HG03469 (cell line): ENCODE measurements around the gene PCAT6.
"Not testable (repeated sequence)": the region's sequence is repeated elsewhere in the genome, so short reads cannot be mapped to it uniquely, and the experiment has no call there.

Experiments
- ATAC-seq: cut with Tn5 transposase; IDR thresholded peaks from one replicate; pipeline ENCODE4 v1.9.1; 2021; ENCODE audit warnings: mild to moderate bottlenecking, moderate library complexity, moderate number of reproducible peaks; ENCODE audit not compliant: unreplicated experiment

Gene PCAT6

DNA sequence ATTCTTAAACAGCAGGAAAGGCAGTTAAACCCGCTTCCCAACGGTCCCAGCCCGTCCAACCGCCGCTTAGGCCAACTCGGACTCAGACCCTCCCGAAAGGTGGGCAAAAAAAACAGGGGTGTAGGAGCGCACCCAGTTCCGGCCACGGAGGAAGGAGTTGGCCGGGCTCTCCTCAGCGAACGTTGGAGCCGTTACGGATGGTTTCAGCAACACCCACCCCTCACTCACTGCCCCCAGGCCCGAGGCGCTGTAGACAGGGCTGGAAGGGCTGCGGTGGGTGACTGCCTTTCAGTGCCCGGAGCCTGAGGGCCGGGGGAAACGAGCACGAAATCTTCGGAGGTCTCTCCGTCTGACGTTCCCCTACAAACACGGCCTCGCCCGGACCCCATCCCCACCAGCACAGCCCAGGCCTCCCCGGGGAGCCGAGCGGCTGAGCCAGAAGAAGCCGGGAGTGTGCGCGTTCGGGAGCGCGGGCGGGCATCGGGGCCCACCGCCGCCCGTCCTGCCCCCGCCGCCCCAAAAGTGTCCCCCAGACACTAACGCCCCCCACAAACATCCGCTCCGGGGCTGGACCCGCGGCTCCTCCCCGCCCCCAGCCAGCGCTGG, 3.8 kb upstream of the PCAT6 start:
- ATAC-seq = no peak

DNA sequence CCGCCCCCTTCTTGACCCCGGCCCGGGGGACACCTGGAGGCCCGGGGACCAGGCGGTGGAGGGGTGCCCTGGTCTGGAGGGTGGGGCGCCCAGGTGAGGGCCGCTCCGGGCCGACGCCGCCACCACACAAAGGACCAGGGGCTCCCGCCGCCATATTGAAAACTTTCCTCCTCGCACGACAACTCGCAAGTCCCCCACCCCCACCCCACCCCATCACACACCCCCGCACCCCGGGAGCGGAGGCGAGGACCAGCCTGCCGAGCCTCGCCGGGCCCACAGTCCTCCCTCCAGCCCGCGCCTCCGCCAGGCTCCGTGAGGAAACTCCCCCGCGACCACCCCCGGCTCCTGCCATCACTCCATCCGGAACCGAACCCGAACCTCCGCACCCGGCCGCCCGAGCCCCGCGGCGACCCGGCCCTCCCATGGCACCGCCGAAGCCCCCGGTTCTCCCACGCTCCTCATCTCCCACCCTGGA, 3.3 kb upstream of the PCAT6 start:
- ATAC-seq = no peak

DNA sequence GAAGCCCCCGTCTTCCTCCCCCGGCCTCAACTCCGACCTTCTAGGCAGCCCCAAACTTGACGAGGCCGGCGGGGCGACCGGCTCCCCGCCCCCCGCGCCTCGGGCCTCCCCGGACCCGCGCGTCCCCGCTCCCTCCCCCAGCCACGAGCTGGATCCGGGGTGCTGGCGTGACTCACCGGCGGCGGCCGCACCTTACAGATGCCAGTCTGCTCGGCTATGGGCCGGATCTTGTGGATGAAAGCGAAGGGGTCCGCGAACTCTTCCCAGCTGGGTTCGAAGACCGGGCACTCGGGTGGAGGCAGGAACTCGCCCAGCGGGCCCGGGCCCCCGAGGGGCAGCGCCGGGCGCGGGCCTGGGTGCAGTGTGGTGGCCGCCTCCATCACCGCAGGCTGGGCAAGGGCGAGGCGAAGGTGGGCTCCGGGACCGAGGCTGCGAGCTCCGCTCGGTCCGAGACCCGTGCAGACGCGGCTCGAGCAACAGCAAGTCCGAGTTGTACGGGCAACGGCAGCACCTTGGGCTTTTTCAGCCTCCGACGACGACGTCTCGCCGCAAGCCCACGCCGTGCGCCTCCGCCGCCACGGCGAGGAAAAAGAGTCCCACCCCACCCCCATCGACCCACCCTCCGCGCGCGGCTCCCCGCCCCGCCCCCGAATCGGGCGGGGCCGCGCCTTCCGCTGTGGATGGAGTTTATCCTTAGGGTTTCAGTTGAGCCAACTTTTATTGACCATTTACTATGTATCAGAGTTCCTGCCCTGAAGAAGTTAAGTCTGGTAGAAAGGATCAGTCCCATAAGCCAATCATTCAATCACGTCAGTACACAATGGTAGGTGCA, 2.6 kb upstream of the PCAT6 start, which contains the start of gene KDM5B:
KDM5B (minus strand) TSS at position 496 of the 832 bp plus-strand sequence; CDS start at position 380, 116 bp downstream.
- no peak for ATAC-seq

DNA sequence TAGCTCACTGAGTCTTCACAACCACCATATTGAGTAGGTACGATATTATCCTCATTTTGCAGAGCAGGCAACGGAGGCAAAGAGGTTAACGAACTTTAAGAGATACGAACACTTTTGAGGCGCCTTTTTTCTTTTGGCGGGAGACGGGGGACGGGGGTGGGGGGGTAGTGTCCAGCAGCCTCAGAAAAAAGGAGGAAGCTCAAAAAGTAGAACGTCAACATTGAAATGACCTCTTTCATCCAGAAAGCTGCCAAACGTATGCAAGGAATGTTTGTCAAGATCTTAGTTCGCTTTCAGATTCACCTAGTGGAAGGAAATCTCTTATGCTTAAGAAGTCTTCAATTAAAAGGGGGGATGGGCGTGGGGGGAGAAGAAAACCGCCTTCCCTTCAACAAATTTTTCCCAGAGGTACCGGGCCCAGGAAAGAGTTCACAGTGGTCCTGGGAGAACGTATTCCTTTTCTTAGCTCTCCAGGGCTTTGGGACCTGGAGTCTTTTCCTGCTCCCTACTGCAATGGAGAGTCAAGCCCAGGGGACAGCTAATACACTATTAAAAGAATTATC, 1.1 kb upstream of the PCAT6 start:
- ATAC-seq = no peak

DNA sequence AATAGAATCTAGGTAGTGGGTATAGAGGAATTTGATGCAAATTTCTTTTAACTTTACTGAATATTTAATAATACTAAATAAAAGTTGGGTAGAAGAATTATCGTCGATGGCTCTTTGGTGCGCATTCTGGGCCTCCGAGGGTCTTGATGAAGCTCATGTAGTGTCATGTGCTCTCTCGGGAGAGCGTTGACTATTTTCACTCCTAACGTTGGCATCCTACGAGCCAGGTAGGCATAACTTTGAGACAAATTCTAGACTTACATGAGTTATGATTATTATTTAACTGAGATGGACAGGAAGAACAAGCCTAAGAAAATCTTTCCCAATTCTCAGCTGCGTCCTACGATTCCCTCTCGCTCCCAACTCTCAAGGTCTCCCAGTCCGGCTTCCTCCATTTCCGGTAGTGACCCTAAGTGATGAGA, 550 bp upstream of the PCAT6 start:
- ATAC-seq = no peak

DNA sequence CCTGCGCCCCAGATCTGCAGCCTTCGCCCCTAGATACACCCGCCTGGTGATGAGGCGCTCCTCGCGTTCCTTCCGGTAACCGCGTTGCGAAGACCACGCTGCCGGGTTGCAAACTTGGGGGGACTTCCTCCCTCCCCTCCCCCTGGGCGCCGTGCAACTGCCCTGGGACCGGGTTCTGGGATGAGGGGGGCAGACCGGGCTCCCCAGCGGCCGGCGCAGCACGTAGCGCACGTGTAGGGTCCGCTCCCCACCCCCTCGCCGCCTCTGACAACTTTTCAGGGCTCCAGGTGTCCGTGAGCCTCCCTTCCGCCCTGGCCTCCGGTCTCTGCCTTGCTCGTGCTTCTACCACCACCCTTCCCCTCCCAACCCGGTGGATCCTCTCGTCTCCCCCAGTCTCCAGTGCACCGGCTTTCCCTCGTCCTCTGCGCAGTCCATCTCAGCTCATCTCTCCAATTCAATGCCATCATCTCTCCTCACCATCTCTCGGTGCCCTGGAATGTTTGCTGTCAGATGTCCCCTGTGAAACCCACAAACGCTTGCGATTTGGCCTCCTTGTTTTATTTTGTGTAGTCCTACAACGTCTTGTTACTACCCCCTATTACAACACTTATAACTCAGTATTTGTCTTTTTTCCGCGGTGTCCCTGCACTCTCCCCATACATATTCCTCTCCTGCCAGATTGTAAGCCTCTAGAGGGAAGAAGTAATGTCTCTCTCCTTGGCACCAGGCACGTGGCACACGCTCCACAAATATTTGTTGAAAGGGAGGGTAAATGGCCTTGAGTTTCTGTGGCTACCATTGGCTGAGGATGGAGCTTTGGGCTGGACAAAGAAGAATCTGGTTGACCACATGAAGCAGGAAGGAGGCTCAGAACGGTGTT, 782 bp downstream of the PCAT6 start:
- no peak for ATAC-seq

DNA sequence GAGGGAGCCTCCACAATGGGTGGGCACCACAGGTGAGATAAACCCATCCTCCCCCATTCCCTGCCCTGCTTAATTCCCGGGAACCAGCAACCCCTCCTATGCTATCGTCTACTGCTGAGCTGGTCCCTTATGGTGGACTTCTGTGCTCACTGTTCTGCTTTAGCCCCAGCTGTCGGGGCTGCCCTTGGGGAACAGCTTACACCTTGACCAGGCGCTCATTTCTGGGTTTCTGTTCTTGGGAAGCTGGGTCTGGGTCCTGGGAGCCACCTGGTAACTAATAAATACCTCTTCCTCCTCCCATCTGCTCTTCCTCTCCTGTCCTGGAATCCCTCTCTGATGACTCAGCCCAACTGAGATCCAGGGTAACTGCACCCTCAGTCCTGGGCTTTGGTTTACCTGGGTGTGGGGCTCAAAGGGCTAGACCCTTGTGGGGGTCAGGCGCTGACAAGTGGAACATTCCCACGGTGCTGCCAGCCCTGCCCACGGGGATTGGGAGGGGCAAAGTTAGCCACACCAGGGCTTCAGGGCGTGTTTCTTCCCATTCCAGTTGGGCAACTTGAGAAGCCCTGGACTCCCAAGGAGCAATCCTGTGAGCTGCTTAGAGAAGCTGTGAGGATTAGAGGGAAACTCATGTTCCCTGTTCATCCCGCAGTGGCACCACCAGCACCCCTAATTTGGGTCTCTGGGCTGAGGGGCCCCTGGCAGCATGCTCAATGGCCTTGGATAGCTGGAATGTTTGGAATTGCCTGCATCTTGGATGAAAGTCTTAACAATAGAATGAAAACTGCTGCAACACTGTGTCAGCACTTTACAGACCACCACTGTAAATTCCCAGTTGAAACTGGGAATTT, 1.6 kb downstream of the PCAT6 start:
- ATAC-seq = no peak

DNA sequence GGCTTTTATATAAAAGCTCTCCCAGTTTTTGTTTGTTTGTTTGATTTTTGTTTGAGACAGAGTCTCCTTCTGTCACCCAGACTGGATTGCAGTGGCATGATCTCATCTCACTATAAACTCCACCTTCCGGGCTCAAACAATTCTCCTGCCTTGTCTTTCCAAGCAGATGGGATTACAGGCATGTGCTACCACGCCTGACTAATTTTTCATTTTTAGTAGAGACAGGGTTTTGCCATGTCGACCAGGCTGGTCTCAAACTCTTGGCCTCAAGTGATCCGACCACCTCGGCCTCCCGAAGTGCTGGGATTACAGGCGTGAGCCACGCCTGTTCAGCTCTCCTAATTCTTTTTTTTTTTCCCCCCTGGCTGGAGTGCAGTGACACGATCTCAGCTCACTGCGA, 4.4 kb downstream of the PCAT6 start:
- no peak for ATAC-seq

DNA sequence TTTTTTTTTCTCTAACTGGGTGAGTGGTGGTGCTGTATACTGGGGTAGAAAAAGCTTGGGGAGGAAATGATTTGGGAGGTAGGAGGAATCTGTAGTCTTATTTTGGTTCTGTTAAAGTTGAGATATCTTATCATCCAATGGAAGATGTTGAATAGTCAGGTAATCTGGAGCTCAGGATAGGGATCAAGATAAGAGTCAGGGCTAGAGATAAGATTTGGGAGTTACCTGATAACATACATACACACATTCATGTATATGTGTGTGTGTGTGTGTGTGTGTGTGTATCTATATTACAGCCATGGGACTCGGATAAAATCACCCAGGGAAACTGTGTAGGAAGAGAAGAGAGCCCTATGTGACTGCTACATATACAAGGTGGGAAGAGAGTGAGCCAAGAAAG, 8.1 kb downstream of the PCAT6 start:
- ATAC-seq = no peak

DNA sequence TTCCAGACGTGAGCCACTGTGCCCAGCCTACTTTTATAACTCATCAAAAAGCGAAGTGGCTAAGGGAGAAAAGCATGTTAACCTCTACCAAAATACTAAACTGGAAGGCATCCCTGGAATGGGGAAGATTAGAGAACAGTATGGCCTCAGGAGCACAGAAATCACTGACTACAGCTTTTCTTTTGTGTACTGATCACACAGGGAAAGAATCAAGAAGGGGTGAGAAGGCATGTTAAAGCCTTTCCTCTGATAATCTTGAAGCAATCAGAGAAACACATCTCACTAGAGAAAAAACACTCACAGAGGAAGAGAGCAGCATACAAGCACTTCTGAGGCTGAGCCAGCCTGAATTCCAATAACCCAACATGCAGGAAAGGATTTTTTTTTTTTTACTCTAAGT, 10.7 kb downstream of the PCAT6 start:
- no peak for ATAC-seq

DNA sequence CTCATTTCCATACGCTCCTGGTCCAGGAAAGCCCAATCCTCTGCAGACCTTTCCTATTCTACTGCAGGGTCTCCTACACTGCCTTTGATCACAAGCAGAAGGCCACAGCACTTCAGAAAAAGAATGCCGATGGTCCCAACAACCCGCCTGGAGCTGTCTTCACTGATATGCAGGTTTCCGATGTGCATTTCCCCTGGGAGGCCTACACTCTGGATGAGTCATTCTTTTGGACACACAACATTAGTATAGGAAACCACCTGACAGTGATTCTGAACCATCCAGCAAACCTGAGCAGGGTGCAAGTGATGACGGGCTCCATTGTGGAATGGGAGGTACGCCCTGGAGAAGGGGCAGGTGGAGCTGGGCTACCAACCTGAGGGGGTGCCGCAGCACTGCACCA, 15.0 kb downstream of the PCAT6 start:
- no peak for ATAC-seq

DNA sequence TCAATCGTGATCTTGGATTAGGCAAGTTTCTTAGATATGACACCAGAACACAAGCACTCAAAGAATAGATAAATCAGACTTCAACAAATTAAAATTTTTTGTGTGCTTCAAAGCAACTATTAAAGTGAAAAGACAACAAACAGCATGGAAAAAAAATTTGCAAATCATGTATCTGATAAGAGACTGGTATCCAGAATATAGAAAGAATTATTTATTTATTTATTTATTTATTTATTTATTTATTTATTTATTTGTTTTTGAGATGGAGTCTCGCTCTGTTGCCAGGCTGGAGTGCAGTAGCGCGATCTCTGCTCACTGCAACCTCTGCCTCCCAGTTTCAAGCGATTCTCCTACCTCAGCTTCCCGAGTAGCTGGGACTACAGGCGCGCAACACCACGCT, 18.5 kb downstream of the PCAT6 start:
- not testable (repeated sequence) for ATAC-seq

DNA sequence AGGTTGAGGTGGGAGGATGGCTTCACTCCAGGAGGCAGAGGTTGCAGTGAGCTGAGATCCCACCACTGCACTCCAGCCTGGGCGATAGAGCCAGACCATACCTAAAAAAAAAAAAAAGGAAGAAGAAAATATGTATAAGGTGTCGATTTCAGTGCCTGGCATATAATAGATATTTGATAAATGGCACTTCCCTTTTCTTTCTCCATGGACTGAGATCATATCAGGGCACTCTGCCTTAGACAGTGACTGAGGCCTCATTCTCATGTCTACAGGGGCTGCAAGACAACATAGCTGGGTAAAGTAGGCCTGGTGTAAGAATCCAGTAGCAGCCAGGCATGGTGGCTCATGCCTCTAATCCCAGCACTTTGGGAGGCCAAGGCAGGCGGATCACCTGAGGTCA, 21.2 kb downstream of the PCAT6 start:
- no peak for ATAC-seq

DNA sequence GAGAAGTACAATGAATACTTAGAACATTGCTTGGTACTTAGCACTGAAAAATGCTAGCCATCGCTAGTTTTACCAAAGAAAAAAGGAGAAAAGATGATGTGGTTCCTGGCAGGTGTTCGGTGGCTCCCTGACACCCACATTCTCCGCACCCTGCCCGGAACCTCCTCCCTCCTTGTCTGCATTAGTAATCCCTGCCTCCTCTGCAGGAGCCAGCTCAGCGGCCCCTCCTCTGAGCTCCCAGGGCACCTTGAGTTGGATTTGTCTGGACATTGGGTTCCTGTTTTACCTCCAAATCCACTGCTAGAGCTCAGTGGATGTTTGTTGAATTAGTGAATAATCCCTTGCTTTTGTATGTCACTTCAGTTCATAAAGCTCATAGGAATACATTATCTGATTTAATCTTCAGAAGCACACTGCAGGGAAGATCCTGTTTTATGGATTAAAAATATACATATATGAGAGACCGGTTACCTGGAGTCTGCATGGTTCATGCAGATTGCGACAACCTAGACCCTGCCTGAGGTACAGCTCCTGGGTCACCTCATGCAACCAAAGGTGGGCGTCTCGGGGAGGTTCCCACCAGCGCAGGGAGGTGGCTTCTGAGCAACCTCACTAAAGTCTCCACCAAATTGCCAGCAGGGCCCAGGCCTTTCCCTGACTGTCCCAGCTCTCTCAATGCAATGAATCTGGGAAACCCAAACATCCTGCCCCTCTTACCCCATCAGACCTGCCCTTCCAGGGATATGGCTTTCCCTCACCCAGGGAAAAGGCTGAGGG, 24.2 kb downstream of the PCAT6 start:
- no peak for ATAC-seq

DNA sequence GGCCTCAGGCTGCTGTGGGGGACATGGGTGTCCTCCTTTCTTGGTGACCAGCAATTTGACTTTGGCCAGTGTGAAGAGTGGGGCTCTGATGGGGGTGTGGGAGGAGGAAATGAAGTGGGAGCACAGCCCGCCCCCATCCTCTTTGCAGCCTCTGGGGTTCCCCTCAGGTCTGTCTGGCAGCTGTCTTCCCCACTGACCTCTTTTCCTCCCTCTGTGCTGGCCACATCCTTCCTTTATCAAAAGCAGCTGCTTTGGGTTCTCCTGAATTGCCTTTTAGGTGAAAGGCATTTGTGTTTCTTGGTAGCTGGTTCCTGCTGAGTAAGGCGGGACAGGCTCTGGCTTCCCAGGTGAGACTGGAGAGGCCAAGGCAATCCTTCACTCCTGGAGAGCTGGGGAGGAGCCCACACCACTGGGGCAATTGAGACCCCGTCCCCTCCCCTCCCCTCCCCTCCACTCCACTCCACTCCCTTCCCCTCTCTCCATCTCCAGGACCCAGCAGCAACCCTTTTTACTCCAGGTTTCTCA, 24.9 kb downstream of the PCAT6 start:
- ATAC-seq = no peak

DNA sequence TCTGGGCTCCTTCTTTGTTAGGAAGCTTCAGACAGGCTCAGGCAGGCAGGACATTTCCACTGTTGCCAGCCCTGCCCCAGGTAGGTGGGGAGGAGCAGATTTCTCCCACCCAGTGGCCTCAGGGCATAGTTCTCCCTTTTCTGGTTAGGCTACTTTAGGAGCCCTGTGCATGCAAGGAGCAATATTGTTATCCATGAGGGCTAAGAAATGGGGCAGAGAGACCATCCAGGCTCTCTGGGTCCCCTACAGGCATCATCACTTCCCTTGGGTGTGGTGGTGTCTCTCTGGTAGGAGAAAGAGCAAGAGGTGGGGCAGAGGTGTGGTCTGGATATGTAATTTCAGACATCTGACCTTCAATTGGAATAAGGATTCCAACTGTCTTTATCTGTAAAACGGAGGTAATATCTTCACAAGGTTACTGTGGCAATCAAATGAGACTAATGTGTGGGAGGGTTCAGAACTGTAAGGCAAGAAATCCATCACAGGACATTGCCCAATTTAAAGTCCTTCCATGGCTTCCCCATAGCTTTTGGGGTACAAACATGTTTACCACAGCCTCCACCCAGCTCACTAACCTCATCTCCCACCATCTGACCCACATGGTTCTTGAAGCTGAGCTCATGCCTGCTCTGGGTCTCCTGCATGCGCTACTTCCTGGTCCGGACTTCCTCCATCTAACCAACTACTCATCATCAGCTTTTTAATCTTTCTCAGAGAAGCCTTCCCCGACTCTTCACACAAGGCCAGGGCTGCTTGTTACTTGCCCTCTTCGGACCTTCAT, 26.1 kb downstream of the PCAT6 start:
- ATAC-seq = no peak

DNA sequence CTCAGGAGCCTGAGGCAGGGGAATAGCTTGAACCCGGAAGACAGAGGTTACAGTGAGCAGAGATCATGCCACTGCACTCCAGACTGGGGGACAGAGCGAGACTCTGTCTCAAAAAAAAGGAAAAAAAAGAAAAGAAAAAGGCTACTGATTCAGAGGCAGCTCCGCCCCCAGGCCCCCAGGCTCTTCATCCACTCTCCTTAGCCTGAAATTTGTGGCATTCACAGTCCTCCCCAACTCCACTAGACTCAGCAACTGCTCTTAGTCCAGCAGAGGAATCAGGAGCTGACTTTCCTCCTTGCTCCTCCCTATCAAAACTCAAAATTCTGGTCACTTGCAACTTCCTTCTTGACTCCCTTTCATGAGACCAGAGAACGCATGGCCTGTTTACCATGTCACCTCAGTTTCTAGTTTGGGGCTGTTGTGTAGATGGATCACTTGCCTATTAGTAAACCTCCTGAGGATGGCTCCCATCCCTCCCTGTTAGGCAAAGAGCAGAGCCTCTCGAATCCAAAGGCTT, 27.1 kb downstream of the PCAT6 start:
- no peak for ATAC-seq

DNA sequence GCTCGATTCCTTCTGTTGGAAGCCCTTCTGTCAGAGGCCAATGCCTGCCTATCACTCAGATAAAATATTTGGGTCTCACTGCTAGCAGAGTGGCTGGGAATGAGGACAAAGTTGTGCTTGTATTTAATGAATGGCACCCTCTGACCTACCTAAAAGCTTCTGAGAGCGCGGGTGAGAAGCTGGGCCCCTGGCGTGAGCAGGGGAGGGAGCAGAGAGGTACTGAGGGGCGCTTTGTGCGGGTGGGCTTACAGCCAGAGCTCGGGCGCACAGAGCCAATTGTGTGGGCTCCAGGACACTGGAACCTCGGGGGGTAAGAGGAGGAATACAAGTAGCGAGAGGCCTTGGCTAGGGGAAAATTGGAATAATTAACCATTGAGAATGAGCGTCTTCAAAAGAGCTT, 32.3 kb downstream of the PCAT6 start:
- ATAC-seq = no peak
